HCT116 (cell line): ENCODE results near the gene MPZL2. TPM values are rescaled to one million over a fixed set of nuclear protein-coding genes. Genes with fewer than 3 reads are reported as not detected.

Experiments
- ATAC-seq: fragments of 200-7000 bp; cut with Tn5 transposase; 2 replicates; pipeline ENCODE4 v1.9.1; 2020; ENCODE audit warnings: mild to moderate bottlenecking, moderate library complexity
- BruUV-seq: library from RNA; stranded (reverse); fragments of 400-500 nt; replicated peaks from 2 replicates; lab custom pipeline; 2021; lab: Mats Ljungman, UMichigan
- CTCF ChIA-PET: fragments of 300-600 bp; sonication (Branson Sonifier 250); formaldehyde crosslinking; loops from one replicate; lab custom pipeline; 2021; ENCODE audit warnings: antibody characterized with exemption; lab: Charles Lee
- POLR2A ChIA-PET: fragments of 300-600, 350-600 bp; sonication (Branson Sonifier 250); formaldehyde crosslinking; loops from one replicate; lab custom pipeline; 2021; ENCODE audit warnings: antibody characterized with exemption; lab: Charles Lee
- RAD21 ChIA-PET, 2 experiments: fragments of 300-600 bp; sonication (Branson Sonifier 250); formaldehyde crosslinking; loops; one replicate each; lab custom pipeline; 2023; ENCODE audit warnings: low total read pairs in 2 of 2; ENCODE audit not compliant: uncharacterized antibody in 2 of 2, unreplicated experiment in 2 of 2, low non-redundant PET in 1 of 2; lab: Charles Lee
- DNase-seq: peaks from one replicate; pipeline ENCODE4 v3.0.0-alpha.2; 2010; ENCODE audit warnings: low read depth, low spot score
- H2AFZ ChIP-seq: fragments of 200-600 bp; shearing (Covaris generic), sonication (generic); 2 replicates; pipeline ENCODE4 v1.6.1; 2017; ENCODE audit warnings: low read depth, mixed run types, mixed read lengths, antibody characterized with exemption, low read length; ENCODE audit not compliant: poor library complexity, severe bottlenecking
- H3K27ac ChIP-seq: 2 replicates; pipeline ENCODE4 v1.5.1; 2012; ENCODE audit warnings: low read depth, low read length
- H3K27me3 ChIP-seq: fragments of 200-600 bp; sonication (generic); 2 replicates; pipeline ENCODE4 v1.6.1; 2016; ENCODE audit warnings: mixed run types, low read length, mixed read lengths; ENCODE audit not compliant: insufficient read depth
- H3K36me3 ChIP-seq, 2 experiments: fragments of 200-500 bp in 1 of 2; fragments of 200-600 bp in 1 of 2; sonication (Bioruptor generic) in 1 of 2; sonication (generic) in 1 of 2; 2 replicates each; pipeline versions ENCODE4 v1.5.1 to v1.6.1; 2014 to 2016; ENCODE audit warnings: low read length in 2 of 2, inconsistent platforms in 1 of 2, mixed read lengths in 1 of 2, mixed run types in 1 of 2; ENCODE audit not compliant: insufficient read depth in 2 of 2, control insufficient read depth in 1 of 2
- H3K4me1 ChIP-seq, 2 experiments: fragments of 200-600 bp in 1 of 2; sonication (generic) in 1 of 2; 2 replicates each; pipeline versions ENCODE4 v1.5.1 to v1.6.1; 2012 to 2017; ENCODE audit warnings: low read length in 2 of 2, inconsistent platforms in 1 of 2, mild to moderate bottlenecking in 1 of 2, mixed read lengths in 1 of 2, mixed run types in 1 of 2, moderate library complexity in 1 of 2; ENCODE audit not compliant: insufficient read depth in 2 of 2, control insufficient read depth in 1 of 2
- H3K4me2 ChIP-seq: fragments of 200-600 bp; sonication (generic); 2 replicates; pipeline ENCODE4 v1.6.1; 2017; ENCODE audit warnings: mixed run types, low read length, mixed read lengths
- H3K4me3 ChIP-seq, 2 experiments: fragments of 200-600 bp in 1 of 2; sonication (generic) in 1 of 2; replicated peaks in 1 of 2; 2 replicates each; pipeline ENCODE4 v1.5.1; 2011 to 2016; ENCODE audit warnings: low read length in 2 of 2, control low read depth in 1 of 2, low read depth in 1 of 2, mild to moderate bottlenecking in 1 of 2, mixed read lengths in 1 of 2, mixed run types in 1 of 2
- H3K79me2 ChIP-seq: fragments of 200-600 bp; sonication (generic); 2 replicates; pipeline ENCODE4 v1.6.1; 2017; ENCODE audit warnings: mild to moderate bottlenecking, mixed run types, low read length, moderate library complexity, mixed read lengths; ENCODE audit not compliant: insufficient read depth
- H3K9ac ChIP-seq: fragments of 200-600 bp; sonication (generic); 2 replicates; pipeline ENCODE4 v1.6.1; 2016; ENCODE audit warnings: low read length, mixed read lengths
- H3K9me2 ChIP-seq: fragments of 200-600 bp; sonication (generic), shearing (Covaris generic); 2 replicates; pipeline ENCODE4 v1.6.1; 2017; ENCODE audit warnings: mixed run types, mild to moderate bottlenecking, moderate library complexity; ENCODE audit not compliant: insufficient read depth
- H3K9me3 ChIP-seq, 2 experiments: fragments of 200-500 bp in 1 of 2; fragments of 200-600 bp in 1 of 2; sonication (Bioruptor generic) in 1 of 2; sonication (generic) in 1 of 2; 2 replicates each; pipeline ENCODE4 v1.6.1; 2014 to 2017; ENCODE audit warnings: low read length in 2 of 2, mixed read lengths in 2 of 2, inconsistent platforms in 1 of 2, low read depth in 1 of 2, mild to moderate bottlenecking in 1 of 2, mixed run types in 1 of 2, moderate library complexity in 1 of 2; ENCODE audit not compliant: control insufficient read depth in 1 of 2, insufficient read depth in 1 of 2
- H4K20me1 ChIP-seq: fragments of 200-600 bp; sonication (generic), shearing (Covaris generic); 2 replicates; pipeline ENCODE4 v1.6.1; 2017; ENCODE audit warnings: mixed run types, mild to moderate bottlenecking, moderate library complexity; ENCODE audit not compliant: insufficient read depth
- CEBPB ChIP-seq: IDR thresholded peaks from 2 replicates; pipeline ENCODE4 v1.6.1; 2012; ENCODE audit warnings: low read depth
- EGR1 ChIP-seq: IDR thresholded peaks from 2 replicates; pipeline ENCODE4 v1.6.1; 2012; ENCODE audit warnings: low read depth
- EZH2phosphoT487 ChIP-seq: fragments of 200-600 bp; IDR thresholded peaks from 2 replicates; pipeline ENCODE4 v1.6.1; 2018; ENCODE audit warnings: antibody characterized with exemption, borderline replicate concordance
- JUND ChIP-seq: IDR thresholded peaks from 2 replicates; pipeline ENCODE4 v1.6.1; 2012
- RAD21 ChIP-seq: IDR thresholded peaks from 2 replicates; pipeline ENCODE4 v1.6.1; 2012; ENCODE audit warnings: low read depth, mild to moderate bottlenecking
- SIN3A ChIP-seq: IDR thresholded peaks from 2 replicates; pipeline ENCODE4 v1.6.1; 2012; ENCODE audit warnings: low read depth
- SRF ChIP-seq: IDR thresholded peaks from 2 replicates; pipeline ENCODE4 v1.6.1; 2012; ENCODE audit warnings: low read depth
- YY1 ChIP-seq: IDR thresholded peaks from 2 replicates; pipeline ENCODE4 v1.6.1; 2011; ENCODE audit warnings: low read length, low read depth, moderate library complexity, mild to moderate bottlenecking; ENCODE audit not compliant: insufficient replicate concordance; ENCODE audit errors: extremely low read depth
- intact Hi-C: fragments of 100-400 bp; cut with micrococcal nuclease; formaldehyde crosslinking; loops from 2 replicates; pipeline ENCODE4 v1.10.0; 2022
- total RNA-seq: library from RNA; stranded (reverse); gene quantifications from one replicate; pipeline ENCODE4 v1.2.1, GENCODE V29; 2021; ENCODE audit not compliant: unreplicated experiment
- TF ChIP-seq, protein P1 (sequence below): IDR thresholded peaks from 2 replicates; pipeline ENCODE4 v1.6.1; 2011; ENCODE audit warnings: mild to moderate bottlenecking, low read length, moderate library complexity; ENCODE audit not compliant: insufficient replicate concordance; ENCODE audit errors: extremely low read depth
- TF ChIP-seq, protein P2 (sequence below): IDR thresholded peaks from 2 replicates; pipeline ENCODE4 v1.6.1; 2012; ENCODE audit warnings: low read depth
- TF ChIP-seq, protein P3 (sequence below), 3 experiments: fragments of 200-600 bp in 1 of 3; sonication (generic) in 1 of 3; IDR thresholded peaks in 2 of 3; conservative IDR thresholded peaks in 1 of 3; 2 replicates each; pipeline ENCODE4 v1.5.1; 2012 to 2017; ENCODE audit warnings: low read depth in 2 of 3, low read length in 2 of 3, antibody characterized with exemption in 1 of 3, borderline replicate concordance in 1 of 3, control low read depth in 1 of 3, mild to moderate bottlenecking in 1 of 3, mixed read lengths in 1 of 3, mixed run types in 1 of 3, moderate library complexity in 1 of 3; ENCODE audit not compliant: insufficient read depth in 1 of 3

The MPZL2 gene
- total RNA-seq, 1 experiment from 2014 or later = 16.8 TPM

DNA sequence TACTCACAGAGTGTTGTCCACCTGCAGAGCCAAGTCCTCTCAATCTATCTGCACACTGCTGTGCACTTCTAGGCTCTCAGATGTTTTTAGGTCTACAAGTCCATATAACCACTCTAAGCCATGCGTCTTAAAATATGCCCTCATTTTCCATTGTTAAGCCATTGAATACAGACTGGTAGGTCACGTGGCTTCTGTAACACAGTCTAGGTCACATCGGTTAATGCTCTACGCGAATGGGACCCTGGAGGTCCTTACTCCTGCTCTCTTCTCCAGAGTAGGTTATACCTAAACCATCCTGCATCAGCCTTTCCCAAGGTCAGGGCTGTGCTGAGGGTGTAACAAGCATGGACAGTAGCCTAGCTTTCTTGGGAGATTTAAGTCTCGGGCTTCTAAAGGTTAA, 40.1 kb downstream of the MPZL2 start:
- TF ChIP-seq CEBPB (no peak), EGR1 (no peak), SRF (no peak), EZH2phosphoT487 (no peak), YY1 (no peak), JUND (no peak), SIN3A (no peak), RAD21 (no peak)
- TF ChIP-seq, protein P1, sequence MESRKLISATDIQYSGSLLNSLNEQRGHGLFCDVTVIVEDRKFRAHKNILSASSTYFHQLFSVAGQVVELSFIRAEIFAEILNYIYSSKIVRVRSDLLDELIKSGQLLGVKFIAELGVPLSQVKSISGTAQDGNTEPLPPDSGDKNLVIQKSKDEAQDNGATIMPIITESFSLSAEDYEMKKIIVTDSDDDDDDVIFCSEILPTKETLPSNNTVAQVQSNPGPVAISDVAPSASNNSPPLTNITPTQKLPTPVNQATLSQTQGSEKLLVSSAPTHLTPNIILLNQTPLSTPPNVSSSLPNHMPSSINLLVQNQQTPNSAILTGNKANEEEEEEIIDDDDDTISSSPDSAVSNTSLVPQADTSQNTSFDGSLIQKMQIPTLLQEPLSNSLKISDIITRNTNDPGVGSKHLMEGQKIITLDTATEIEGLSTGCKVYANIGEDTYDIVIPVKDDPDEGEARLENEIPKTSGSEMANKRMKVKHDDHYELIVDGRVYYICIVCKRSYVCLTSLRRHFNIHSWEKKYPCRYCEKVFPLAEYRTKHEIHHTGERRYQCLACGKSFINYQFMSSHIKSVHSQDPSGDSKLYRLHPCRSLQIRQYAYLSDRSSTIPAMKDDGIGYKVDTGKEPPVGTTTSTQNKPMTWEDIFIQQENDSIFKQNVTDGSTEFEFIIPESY = no peak
- TF ChIP-seq, protein P2, sequence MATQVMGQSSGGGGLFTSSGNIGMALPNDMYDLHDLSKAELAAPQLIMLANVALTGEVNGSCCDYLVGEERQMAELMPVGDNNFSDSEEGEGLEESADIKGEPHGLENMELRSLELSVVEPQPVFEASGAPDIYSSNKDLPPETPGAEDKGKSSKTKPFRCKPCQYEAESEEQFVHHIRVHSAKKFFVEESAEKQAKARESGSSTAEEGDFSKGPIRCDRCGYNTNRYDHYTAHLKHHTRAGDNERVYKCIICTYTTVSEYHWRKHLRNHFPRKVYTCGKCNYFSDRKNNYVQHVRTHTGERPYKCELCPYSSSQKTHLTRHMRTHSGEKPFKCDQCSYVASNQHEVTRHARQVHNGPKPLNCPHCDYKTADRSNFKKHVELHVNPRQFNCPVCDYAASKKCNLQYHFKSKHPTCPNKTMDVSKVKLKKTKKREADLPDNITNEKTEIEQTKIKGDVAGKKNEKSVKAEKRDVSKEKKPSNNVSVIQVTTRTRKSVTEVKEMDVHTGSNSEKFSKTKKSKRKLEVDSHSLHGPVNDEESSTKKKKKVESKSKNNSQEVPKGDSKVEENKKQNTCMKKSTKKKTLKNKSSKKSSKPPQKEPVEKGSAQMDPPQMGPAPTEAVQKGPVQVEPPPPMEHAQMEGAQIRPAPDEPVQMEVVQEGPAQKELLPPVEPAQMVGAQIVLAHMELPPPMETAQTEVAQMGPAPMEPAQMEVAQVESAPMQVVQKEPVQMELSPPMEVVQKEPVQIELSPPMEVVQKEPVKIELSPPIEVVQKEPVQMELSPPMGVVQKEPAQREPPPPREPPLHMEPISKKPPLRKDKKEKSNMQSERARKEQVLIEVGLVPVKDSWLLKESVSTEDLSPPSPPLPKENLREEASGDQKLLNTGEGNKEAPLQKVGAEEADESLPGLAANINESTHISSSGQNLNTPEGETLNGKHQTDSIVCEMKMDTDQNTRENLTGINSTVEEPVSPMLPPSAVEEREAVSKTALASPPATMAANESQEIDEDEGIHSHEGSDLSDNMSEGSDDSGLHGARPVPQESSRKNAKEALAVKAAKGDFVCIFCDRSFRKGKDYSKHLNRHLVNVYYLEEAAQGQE = no peak
- TF ChIP-seq, protein P3, sequence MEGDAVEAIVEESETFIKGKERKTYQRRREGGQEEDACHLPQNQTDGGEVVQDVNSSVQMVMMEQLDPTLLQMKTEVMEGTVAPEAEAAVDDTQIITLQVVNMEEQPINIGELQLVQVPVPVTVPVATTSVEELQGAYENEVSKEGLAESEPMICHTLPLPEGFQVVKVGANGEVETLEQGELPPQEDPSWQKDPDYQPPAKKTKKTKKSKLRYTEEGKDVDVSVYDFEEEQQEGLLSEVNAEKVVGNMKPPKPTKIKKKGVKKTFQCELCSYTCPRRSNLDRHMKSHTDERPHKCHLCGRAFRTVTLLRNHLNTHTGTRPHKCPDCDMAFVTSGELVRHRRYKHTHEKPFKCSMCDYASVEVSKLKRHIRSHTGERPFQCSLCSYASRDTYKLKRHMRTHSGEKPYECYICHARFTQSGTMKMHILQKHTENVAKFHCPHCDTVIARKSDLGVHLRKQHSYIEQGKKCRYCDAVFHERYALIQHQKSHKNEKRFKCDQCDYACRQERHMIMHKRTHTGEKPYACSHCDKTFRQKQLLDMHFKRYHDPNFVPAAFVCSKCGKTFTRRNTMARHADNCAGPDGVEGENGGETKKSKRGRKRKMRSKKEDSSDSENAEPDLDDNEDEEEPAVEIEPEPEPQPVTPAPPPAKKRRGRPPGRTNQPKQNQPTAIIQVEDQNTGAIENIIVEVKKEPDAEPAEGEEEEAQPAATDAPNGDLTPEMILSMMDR (IDR thresholded peaks at IDR 0.05 in 2 of 3, conservative IDR thresholded peaks at IDR 0.05 in 1 of 3; ENCODE audit: borderline replicate concordance in 1 of 3, insufficient read depth in 1 of 3, low read depth in 2 of 3, low read length in 2 of 3) = no peak

More for the DNA sequence above, 40.1 kb downstream of the MPZL2 start:
- Histone ChIP-seq H2AFZ (no peak overlapping the region), H3K9me2 (no peaks in the 10 kb centered on the region), H3K36me3 (no peaks in the 10 kb centered on the region), H3K9me3 (no peaks in the 10 kb centered on the region), H3K27ac (no peak overlapping the region), H3K9ac (no peak overlapping the region), H3K4me3 (no peak overlapping the region), H3K4me1 (no peaks in the 10 kb centered on the region), H3K27me3 (no peaks in the 10 kb centered on the region; the same call in 1 of the 2 replicates), H3K79me2 (no peaks in the 10 kb centered on the region), H4K20me1 (no peaks in the 10 kb centered on the region), H3K4me2 (no peak overlapping the region)
- CTCF ChIA-PET = no interaction called here
- intact Hi-C loops = no loop called here
- ATAC-seq = no peak
- POLR2A ChIA-PET = no interaction called here
- RAD21 ChIA-PET = no interaction called here
- no peak for DNase-seq
- no TSS peak for BruUV-seq
